Fibroblast of peridontal ligament (primary cell): ENCODE measurements around the gene ATAD3C.
"Not testable (repeated sequence)": the region's sequence is repeated elsewhere in the genome, so short reads cannot be mapped to it uniquely, and the experiment has no call there.

Experiments
- DNase-seq: peaks from one replicate; pipeline ENCODE4 v3.0.0-alpha.2; 2010; ENCODE audit errors: extremely low read depth

Gene ATAD3C

GRCh38 chr1:1446631-1447030, 2.9 kb upstream of the ATAD3C start:
- not testable (repeated sequence) for DNase-seq

DNA sequence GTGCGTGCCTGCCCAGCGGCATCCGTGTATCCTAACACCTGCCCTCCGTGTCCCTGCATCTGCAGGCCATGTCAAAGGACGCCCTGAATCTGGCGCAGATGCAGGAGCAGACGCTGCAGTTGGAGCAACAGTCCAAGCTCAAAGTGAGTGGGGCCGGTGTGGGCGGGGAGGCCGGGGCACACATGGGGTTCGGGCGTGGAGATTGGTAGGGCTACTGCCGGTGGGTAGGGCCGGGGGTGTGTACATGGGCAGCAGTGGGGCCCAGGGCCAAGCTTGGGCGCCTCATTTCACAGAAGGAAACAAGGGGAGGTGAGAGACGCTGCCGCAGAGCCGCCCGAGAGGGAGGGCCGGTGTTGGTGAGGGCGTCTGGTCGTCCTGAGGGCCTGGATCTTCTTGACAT, 1.1 kb downstream of the ATAD3C start:
- not testable (repeated sequence) for DNase-seq

GRCh38 chr1:1451696-1452364, 2.3 kb downstream of the ATAD3C start:
- DNase-seq, result no peak

DNA sequence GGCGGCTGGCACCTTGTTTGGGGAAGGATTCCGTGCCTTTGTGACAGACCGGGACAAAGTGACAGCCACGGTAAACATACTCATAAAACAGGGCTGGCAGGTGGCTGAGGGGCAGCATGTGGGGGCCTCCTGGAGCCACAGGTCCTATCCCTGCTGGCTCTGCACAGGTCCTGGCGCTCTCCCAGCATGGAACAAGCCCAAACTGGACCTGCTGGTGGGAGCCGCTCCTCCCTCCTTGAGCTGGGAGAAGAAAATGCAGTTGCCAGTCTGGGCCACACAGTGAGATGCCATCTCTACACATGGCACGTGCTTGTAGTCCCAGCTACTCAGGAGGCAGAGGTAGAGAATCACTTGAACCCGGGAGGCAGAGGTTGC, 2.9 kb downstream of the ATAD3C start:
- DNase-seq, result not testable (repeated sequence)

DNA sequence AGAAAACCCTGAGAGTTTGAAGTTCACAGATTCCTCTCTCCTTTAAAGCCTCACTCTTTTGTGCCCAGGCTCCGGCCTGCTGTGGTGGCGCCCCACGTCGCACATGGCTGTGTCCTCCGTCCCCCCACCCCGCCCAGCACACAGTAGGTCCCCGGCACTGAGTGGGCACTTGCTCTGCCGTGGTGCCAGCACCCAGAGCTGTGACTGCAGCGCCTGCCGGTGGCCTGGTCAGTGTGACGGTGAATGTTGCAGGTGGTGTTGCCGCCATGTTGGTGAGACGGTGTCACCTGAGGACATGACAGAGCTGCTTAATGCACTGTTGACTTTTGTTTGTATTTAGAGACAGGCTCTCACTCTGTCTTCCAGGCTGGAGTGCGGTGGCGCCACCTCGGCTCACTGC, 3.4 kb downstream of the ATAD3C start:
- DNase-seq, result no peak

- not testable (repeated sequence) for DNase-seq
These were observed 5.0 kb downstream of the ATAD3C start for GRCh38 chr1:1454286-1455056.

DNA sequence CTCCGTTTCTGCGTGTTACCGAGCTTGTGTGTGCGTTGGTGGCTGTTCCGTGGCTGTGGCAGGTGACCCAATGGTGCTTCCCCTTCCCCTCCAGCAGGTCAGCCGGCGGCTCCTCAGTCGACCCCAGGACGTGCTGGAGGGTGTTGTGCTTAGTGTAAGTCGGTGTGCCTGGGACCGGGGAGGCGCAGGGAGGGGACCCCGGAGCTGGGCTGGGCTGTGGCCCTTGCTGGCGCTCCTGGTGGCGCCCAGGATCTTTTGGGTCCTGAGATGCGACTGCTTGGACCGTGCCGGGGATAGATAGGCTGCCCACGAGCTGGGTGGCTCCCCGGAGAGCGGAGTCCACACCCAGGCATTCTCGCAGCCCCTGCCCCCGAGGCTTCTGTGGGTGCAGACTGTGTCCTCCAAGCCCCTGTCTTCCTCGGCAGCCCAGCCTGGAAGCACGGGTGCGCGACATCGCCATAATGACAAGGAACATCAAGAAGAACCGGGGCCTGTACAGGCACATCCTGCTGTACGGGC, 5.9 kb downstream of the ATAD3C start:
- DNase-seq, result no peak

DNA sequence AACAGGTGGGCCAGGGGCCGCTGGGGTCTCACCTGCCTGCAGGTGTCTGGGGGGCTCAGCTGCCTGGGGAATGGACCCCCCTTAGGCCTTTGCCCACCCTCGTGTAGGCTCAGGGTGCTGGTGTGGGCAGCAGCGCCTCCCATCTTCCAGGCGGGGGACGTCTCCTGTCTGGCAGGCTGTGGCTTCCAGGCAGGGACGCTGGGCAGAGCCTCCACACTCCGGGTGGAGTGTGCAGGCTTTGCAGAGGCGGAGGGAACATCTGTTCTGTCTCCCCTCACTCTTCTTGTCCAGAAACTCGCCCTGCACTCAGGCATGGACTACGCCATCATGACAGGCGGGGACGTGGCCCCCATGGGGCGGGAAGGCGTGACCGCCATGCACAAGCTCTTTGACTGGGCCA, 6.4 kb downstream of the ATAD3C start:
- DNase-seq, result not testable (repeated sequence)

DNA sequence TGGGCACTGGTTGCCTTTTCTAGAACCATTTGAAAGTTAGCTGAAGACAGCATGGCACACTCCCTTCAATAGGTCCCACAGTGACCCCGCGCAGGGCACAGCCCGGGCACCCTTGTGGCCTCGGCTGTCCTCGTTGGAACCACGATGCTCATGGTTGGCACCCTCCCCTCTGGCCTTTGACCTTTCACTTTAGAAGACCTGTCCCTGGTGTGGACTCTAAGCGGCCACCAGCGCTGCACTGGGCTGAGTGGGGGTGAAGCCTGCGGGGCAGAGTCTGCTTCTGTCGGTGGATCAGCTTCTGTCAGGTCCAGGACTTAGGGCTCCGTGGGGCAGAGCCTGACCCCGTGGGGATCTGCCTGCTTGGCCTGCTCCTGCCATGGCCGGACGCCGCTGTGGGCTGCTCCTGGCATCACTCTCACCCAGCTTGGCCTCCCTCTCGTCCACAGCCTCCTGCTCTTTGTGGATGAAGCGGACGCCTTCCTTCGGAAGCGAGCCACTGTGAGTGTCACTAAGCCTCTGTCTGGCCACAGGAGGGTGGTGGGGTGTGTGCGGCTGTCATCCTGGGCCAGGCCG, 7.3 kb downstream of the ATAD3C start:
- not testable (repeated sequence) for DNase-seq

DNA sequence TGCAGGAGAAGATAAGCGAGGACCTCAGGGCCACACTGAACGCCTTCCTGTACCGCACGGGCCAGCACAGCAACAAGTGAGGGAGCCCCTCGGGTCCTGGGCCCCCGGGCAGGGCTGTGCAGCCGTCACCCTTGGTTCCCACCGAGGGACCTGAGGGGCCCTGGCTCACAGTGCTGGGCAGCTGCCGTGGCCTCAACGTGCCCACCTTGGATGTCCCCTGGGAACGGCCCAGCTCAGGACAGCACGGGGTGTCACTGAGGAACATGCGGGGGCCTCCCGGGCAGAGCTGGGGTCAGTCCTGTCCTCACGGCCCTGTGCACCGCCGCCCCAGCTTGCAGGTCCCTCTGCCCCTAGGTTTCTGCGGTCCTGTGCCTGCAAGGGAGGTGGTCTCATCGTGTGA, 9.7 kb downstream of the ATAD3C start:
- not testable (repeated sequence) for DNase-seq

DNA sequence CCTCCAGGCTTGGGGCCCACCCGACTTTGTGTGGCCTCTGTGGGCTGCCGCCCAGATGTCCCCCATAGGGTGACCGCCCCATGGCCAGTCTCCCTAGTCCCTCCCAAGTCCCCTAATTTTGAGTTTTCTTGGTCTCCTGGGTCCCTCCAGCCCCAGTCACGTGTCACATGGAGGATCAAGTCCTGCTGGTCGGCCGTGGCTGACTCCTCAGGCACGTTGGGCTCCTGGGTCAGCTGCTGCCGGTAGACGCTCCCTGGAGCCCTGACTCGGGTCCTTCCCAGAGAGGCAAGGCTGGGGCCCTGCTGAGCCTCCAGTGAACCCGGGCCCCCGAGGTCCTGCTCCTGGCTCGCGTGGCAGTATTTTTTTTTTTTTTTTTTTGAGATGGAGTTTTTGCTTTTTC, 10.2 kb downstream of the ATAD3C start:
- DNase-seq, result not testable (repeated sequence)

- DNase-seq, result no peak
These were observed 11.1 kb downstream of the ATAD3C start for GRCh38 chr1:1460540-1461130.

- DNase-seq, result no peak
These were observed 12.3 kb downstream of the ATAD3C start for GRCh38 chr1:1461721-1462317.

DNA sequence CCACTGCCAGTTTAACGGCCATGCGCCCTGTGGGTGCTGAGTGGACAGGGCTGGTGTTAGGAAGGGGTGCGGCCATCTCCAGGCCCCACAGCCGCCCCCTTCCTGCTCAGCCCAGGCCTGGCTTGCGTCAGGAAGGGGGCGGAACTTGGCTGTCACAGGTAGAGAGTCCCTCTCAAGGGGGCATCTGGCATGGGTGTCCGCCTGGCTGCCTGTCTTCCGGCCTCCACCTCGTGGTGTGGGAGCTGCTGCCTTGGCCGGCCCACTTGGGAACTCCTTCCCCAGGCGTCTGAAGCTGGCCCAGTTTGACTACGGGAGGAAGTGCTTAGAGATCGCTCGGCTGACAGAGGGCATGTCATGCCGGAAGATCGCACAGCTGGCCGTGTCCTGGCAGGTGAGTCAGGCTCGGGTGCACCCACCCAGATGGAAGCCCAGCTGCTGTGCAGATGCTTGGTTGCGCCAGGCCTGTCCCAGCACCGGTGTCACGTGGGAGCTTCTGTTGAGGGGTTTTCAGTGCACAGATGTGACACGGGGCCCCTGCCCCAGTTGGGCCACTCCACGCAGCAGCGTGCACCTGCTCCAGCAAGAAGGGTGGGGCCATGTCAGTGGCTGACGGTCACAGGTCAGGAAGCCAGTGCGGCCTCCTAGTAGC, 13.0 kb downstream of the ATAD3C start:
- peak; percentile 10 for DNase-seq

GRCh38 chr1:1463312-1463711, 13.8 kb downstream of the ATAD3C start:
- no peak for DNase-seq

- DNase-seq, result not testable (repeated sequence)
These were observed 18.9 kb downstream of the ATAD3C start for GRCh38 chr1:1468196-1468985.

DNA sequence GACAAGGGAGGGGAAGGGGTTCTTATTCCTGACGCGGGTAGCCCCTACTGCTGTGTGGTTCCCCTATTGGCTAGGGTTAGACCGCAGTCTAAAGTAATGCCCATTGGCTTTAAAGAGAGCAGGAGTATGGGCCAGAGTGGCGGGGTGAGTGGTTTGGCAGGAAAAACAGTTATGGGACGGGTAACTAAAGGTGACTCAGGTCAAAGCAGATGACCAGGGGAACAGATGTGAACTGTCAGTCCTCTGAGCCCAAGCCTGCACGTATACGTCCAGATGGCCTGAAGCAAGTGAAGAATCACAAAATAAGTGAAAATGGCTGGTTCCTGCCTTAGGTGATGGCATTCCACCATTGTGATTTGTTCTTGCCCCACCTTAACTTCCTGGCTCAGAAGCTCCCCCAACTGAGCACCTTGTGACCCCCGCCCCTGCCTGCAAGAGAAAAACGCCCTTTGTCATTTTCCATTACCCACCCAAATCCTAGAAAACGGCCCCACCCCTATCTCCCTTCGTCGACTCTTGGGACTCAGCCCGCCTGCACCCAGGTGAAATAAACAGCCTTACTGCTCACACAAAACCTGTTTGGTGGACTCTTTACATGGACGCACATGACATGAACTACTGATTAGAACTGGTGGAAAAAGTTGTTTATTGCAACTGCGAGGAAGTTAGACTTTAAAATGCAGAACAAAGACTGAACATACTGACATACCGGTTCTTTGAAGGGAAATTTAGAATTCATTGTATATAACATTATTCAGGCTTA, 21.3 kb downstream of the ATAD3C start:
- DNase-seq, result no peak

DNA sequence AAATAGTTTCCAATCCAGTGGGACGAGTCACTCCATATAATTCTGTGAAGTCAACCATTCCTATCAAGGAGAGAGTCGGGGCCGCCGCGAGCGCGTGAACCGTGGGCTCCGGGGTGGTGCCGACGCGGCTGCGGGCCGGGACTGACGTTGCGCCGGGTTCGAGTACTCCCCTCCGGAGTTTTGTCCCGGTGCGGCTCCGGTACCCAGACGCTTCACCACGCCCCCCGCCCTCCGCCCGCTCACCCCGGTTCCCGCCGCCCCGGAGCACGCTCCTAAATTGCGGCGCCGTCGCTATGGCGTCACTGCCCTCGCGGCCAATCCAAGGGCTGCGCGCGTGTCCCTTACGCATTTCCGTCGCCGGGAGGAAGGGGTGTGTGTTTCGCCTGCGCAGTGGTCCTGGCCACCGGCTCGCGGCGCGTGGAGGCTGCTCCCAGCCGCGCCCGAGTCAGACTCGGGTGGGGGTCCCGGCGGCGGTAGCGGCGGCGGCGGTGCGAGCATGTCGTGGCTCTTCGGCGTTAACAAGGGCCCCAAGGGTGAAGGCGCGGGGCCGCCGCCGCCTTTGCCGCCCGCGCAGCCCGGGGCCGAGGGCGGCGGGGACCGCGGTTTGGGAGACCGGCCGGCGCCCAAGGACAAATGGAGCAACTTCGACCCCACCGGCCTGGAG, 22.0 kb downstream of the ATAD3C start, which contains the start of gene ATAD3B:
ATAD3B (plus strand) TSS at position 377 of the 664 bp plus-strand sequence; CDS start at position 497, 120 bp downstream.
- peak; percentile 88 for DNase-seq
